Measurements from ENCODE around the gene TSGA10IP.
"Not testable (repeated sequence)": the region's sequence is repeated elsewhere in the genome, so short reads cannot be mapped to it uniquely, and the experiment has no call there.

TSGA10IP gene

DNA sequence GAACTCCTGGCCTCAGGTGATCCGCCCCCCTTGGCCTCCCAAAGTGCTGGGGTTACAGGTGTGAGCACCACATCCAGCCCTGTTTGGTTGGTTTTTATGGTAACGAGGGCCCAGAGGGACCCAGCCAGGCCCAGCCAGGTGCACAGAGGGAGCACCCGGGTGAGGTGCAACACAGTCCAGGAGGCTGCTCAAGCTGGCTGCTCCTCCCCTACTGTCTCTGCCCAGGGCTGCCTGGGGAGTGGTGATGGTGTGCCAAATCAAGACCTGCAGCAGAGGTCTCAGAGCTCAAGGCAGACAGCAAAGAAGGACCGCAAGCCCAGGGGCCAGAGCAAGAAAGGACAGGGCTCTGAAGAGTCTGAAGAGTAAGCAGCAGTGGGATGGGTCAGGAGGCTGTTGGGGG is 1.4 kb downstream of the TSGA10IP start:
- TF ChIP-seq, protein P1, sequence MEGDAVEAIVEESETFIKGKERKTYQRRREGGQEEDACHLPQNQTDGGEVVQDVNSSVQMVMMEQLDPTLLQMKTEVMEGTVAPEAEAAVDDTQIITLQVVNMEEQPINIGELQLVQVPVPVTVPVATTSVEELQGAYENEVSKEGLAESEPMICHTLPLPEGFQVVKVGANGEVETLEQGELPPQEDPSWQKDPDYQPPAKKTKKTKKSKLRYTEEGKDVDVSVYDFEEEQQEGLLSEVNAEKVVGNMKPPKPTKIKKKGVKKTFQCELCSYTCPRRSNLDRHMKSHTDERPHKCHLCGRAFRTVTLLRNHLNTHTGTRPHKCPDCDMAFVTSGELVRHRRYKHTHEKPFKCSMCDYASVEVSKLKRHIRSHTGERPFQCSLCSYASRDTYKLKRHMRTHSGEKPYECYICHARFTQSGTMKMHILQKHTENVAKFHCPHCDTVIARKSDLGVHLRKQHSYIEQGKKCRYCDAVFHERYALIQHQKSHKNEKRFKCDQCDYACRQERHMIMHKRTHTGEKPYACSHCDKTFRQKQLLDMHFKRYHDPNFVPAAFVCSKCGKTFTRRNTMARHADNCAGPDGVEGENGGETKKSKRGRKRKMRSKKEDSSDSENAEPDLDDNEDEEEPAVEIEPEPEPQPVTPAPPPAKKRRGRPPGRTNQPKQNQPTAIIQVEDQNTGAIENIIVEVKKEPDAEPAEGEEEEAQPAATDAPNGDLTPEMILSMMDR (conservative IDR thresholded peaks at IDR 0.05; ENCODE audit: low read length), result no peak
- no peak for DNase-seq (ENCODE audit: low read depth)
- H3K4me3 ChIP-seq (ENCODE audit: low read length), result no peak overlapping the region

DNA sequence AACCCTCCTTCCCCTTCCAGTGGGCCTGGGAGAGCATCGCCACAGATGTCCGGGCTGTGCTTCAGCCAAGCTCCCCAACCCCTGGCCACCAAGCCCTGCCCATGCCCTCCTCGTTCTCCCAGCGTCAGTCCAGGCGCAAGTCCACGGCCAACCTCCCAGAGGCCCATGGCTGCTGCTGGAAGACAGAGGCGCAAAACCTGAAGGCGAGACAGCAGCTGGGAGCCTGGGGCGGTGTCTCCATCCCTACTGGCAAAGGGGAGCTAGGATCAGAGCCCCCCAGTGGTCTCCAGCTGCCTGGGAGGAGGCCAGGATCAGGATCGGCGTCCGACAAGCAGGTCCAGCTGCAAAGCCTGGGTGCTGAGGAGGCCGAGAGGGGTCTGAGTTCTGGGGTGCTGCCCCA is 1.9 kb downstream of the TSGA10IP start:
- no peak for DNase-seq (ENCODE audit: low read depth)
- H3K4me3 ChIP-seq (ENCODE audit: low read length), result no peak overlapping the region
- TF ChIP-seq, protein P1 (conservative IDR thresholded peaks at IDR 0.05; ENCODE audit: low read length), result no peak

DNA sequence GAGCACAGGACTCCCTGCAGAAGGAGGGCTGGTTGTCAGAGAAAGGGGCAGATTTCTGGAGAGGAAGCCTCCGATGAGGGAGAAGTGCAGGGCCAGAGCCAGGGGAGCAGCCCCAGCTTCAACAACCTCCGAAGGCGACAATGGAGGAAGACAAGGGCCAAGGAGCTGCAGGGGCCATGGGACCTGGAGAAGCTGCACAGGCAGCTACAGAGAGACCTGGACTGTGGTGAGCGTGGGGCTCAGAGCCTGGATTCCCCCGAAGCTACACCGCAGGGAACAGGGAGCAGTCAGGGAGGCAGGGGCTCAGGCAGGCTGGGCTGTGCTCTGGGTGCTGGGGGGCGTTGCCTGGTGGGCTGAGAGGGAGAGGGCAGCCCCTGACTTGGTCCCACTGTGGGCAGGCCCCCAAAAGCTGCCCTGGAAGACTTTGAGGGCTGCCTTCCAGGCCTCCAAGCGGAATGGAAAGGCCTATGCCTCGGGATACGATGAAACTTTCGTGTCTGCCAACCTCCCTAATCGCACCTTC is 2.4 kb downstream of the TSGA10IP start:
- no peak for DNase-seq (ENCODE audit: low read depth)
- TF ChIP-seq, protein P1 (conservative IDR thresholded peaks at IDR 0.05; ENCODE audit: low read length), result no peak
- H3K4me3 ChIP-seq (ENCODE audit: low read length), result no peak overlapping the region

DNA sequence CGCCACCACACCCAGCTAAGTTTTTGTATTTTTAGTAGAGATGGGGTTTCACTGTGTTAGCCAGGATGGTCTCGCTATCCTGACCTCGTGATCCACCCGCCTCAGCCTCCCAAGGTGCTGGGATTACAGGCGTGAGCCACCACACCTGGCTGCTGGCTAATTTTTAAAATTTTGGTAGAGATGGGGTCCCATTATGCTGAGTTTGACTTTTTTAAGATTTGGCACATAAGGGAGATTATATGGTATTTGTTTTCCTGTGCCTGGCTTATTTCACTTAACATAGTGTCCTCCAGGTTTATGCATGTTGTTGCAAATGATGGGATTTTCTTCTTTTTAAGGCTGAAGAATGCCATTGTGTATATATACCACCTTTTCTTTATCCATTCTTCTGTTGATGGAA is 5.4 kb downstream of the TSGA10IP start:
- DNase-seq (ENCODE audit: low read depth); H3K4me3 ChIP-seq (ENCODE audit: low read length): not testable (repeated sequence)

DNA sequence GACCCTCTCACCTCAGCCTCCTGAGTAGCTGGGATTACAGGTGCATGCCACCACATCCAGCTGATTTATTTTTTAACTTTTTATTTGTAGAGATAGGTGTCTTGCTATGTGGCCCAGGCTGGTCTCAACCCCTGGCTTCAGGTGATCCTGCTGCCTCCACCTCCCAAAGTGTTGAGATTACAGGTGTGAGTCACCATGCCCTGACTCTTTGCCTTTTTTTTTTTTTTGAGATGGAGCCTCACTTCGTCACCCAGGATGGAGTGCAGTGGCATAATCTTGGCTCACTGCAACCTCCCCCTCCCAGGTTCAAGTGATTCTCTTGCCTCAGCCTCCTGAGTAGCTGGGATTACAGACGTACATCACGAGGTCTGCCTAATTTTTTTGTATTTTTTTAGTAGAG is 6.4 kb downstream of the TSGA10IP start:
- H3K4me3 ChIP-seq (ENCODE audit: low read length); DNase-seq (ENCODE audit: low read depth): not testable (repeated sequence)

DNA sequence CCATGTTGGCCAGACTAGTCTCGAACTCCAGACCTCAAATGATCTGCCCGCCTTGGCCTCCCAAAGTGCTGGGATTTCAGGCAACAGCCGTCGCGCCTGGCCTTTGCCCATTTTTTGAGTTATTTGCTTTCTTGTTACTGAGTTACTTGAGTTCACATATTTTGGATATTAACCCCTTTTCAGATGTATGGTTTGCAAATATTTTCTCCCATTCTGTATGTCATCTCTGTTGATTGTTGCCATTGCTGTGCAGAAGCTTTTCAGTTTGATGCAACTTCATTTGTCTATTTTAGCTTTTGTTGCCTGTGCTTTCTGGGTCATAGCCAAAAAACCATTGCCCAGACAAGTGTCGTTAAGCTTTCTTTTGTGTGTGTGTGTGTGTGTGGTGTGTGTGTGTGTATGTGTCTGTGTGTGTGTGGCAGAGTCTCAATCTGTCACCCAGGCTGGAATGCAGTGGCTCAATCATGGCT is 6.8 kb downstream of the TSGA10IP start:
- TF ChIP-seq, protein P1 (conservative IDR thresholded peaks at IDR 0.05; ENCODE audit: low read length), result no peak
- DNase-seq (ENCODE audit: low read depth), result no peak
- H3K4me3 ChIP-seq (ENCODE audit: low read length), result no peak overlapping the region

DNA sequence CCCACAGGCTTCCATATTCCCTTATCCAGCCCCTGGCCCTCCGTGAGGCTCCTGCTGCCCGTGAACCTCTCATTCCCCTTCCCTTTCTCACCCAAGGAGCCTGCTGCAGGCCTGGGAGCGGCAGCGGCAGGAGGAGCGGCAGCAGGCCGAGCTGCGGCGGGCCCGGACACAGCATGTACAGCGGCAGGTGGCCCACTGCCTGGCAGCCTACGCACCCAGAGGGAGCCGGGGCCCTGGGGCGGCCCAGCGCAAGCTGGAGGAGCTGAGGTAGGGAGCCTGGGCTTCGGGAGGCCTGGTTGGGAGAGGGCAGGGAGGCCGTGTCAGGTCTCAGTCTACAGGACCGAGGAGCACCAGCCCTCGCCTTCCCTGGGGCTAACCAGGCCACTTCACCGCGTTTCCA is 8.2 kb downstream of the TSGA10IP start:
- no peak for DNase-seq (ENCODE audit: low read depth)
- no peak overlapping the region for H3K4me3 ChIP-seq (ENCODE audit: low read length)
- TF ChIP-seq, protein P1 (conservative IDR thresholded peaks at IDR 0.05; ENCODE audit: low read length), result no peak

DNA sequence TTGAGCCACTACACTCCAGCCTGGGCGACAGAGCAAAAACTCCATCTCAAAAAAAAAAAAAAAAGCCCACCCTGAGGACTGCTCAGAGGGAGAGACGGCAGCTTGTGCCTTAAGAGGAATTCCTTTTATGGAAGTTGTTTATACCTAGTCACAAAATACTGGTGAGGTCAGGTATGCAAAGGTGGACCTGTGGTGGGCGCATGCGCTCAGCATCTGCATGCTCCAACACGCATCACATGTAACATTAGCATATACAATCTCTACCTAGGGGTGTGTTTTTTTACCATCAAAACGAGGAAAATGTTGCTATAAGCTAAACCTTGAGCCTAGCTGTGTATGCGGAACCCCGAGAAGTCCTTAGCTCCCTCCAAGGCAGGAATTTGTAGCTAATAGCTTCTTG is 9.5 kb downstream of the TSGA10IP start:
- TF ChIP-seq, protein P1 (conservative IDR thresholded peaks at IDR 0.05; ENCODE audit: low read length), result no peak
- DNase-seq (ENCODE audit: low read depth), result no peak
- H3K4me3 ChIP-seq (ENCODE audit: low read length), result no peak overlapping the region
